NB4 (cell line): ENCODE measurements around the gene SPECC1L.

Source experiments
- MYC ChIP-seq: IDR thresholded peaks from 2 replicates; pipeline ENCODE4 v1.6.1; 2011; ENCODE audit warnings: low read depth, low read length
- TF ChIP-seq, protein P1 (sequence below): IDR thresholded peaks from one replicate; pipeline ENCODE4 v1.5.1; 2012; ENCODE audit warnings: low read depth, low read length

- TF ChIP-seq, protein P1, sequence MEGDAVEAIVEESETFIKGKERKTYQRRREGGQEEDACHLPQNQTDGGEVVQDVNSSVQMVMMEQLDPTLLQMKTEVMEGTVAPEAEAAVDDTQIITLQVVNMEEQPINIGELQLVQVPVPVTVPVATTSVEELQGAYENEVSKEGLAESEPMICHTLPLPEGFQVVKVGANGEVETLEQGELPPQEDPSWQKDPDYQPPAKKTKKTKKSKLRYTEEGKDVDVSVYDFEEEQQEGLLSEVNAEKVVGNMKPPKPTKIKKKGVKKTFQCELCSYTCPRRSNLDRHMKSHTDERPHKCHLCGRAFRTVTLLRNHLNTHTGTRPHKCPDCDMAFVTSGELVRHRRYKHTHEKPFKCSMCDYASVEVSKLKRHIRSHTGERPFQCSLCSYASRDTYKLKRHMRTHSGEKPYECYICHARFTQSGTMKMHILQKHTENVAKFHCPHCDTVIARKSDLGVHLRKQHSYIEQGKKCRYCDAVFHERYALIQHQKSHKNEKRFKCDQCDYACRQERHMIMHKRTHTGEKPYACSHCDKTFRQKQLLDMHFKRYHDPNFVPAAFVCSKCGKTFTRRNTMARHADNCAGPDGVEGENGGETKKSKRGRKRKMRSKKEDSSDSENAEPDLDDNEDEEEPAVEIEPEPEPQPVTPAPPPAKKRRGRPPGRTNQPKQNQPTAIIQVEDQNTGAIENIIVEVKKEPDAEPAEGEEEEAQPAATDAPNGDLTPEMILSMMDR: no peak
- TF ChIP-seq MYC: no peak
Measured at GRCh38 chr22:24384131-24384530, 113.5 kb downstream of the SPECC1L start.
